ENCODE measurements around the gene CRHBP. TPM values are rescaled to one million over a fixed set of nuclear protein-coding genes. Genes with fewer than 3 reads are reported as not detected.

The CRHBP gene
- total and polyA plus RNA-seq, 9 of the 15 experiments (the other 6 are each of a cell fraction or from before 2014, with no cell fraction given): not detected

DNA sequence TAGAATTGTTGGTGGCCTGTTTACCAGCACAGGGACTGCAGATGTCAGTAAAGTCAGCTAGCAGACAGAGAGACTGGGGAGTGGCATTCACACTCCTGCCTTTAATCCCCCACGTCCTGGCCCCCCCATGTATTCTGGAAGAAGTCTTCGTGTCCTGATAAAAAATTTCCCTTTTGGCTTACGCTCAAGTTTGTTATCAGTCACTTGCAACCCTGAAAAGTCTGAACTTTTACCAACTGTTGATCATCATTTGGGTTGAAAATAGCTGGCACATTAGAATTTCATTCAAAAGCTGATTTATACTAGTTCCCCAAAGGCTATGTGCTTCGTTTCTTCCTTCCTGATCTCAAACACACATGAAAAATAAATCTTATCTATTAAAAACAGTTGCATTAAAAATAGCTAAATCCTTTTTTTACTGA lies 5.8 kb upstream of the CRHBP start (continued):
- TF ChIP-seq, protein P1, sequence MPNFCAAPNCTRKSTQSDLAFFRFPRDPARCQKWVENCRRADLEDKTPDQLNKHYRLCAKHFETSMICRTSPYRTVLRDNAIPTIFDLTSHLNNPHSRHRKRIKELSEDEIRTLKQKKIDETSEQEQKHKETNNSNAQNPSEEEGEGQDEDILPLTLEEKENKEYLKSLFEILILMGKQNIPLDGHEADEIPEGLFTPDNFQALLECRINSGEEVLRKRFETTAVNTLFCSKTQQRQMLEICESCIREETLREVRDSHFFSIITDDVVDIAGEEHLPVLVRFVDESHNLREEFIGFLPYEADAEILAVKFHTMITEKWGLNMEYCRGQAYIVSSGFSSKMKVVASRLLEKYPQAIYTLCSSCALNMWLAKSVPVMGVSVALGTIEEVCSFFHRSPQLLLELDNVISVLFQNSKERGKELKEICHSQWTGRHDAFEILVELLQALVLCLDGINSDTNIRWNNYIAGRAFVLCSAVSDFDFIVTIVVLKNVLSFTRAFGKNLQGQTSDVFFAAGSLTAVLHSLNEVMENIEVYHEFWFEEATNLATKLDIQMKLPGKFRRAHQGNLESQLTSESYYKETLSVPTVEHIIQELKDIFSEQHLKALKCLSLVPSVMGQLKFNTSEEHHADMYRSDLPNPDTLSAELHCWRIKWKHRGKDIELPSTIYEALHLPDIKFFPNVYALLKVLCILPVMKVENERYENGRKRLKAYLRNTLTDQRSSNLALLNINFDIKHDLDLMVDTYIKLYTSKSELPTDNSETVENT (CRISPR knock-in tag; IDR thresholded peaks at IDR 0.05): no peak
- no peak for TF ChIP-seq CCAR2 (IDR thresholded peaks at IDR 0.05; ENCODE audit: low read depth, low read length)
- TF ChIP-seq ATF1 (CRISPR knock-in tag; IDR thresholded peaks at IDR 0.05): no peak
- 0 out of 2 replicates have a peak, but pooled peaks have one; percentile 8 for TF ChIP-seq ATF1 (tag; IDR thresholded peaks at IDR 0.05)
- TF ChIP-seq MBD2 (IDR thresholded peaks at IDR 0.05; ENCODE audit: borderline replicate concordance, low read depth): peak; percentile 27; the same call in 1 of the 2 replicates
- TF ChIP-seq SMAD2 (IDR thresholded peaks at IDR 0.05; ENCODE audit: low read depth, low read length): no peak
- TF ChIP-seq FOXK2 (conservative IDR thresholded peaks at IDR 0.05 in 1 of 2, IDR thresholded peaks at IDR 0.05 in 1 of 2; ENCODE audit: low read depth in 2 of 2): 0 out of 4 replicates have a peak, but pooled peaks of 1 of the 2 experiments have one; percentile 31
- peak; percentile 51 for TF ChIP-seq SOX6 (IDR thresholded peaks at IDR 0.05)
- TF ChIP-seq, protein P2, sequence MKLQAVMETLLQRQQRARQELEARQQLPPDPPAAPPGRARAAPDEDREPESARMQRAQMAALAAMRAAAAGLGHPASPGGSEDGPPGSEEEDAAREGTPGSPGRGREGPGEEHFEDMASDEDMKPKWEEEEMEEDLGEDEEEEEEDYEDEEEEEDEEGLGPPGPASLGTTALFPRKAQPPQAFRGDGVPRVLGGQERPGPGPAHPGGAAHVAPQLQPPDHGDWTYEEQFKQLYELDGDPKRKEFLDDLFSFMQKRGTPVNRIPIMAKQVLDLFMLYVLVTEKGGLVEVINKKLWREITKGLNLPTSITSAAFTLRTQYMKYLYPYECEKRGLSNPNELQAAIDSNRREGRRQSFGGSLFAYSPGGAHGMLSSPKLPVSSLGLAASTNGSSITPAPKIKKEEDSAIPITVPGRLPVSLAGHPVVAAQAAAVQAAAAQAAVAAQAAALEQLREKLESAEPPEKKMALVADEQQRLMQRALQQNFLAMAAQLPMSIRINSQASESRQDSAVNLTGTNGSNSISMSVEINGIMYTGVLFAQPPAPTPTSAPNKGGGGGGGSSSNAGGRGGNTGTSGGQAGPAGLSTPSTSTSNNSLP (IDR thresholded peaks at IDR 0.05; ENCODE audit: borderline replicate concordance, low read depth, low read length): 0 out of 2 replicates have a peak, but pooled peaks have one; percentile 11
- TF ChIP-seq MEF2A (IDR thresholded peaks at IDR 0.05; ENCODE audit: control insufficient read depth, low read depth, low read length): no peak
- 0 out of 2 replicates have a peak, but pooled peaks have one; percentile 39 for TF ChIP-seq MTA3 (IDR thresholded peaks at IDR 0.05; ENCODE audit: borderline replicate concordance)
- TF ChIP-seq, protein P3, sequence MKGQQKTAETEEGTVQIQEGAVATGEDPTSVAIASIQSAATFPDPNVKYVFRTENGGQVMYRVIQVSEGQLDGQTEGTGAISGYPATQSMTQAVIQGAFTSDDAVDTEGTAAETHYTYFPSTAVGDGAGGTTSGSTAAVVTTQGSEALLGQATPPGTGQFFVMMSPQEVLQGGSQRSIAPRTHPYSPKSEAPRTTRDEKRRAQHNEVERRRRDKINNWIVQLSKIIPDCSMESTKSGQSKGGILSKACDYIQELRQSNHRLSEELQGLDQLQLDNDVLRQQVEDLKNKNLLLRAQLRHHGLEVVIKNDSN (CRISPR knock-in tag; IDR thresholded peaks at IDR 0.05): no peak
- TF ChIP-seq SRSF1 (IDR thresholded peaks at IDR 0.05; ENCODE audit: low read depth, low read length): no peak
- no peak for TF ChIP-seq ADNP (tag; IDR thresholded peaks at IDR 0.05)
- 0 out of 4 replicates have a peak, but pooled peaks of 1 of the 2 experiments have one; percentile 35 for TF ChIP-seq ARNT (IDR thresholded peaks at IDR 0.05)
- peak; percentile 35 for TF ChIP-seq SMAD4 (CRISPR knock-in tag; conservative IDR thresholded peaks at IDR 0.05)
- TF ChIP-seq ZNF274 (IDR thresholded peaks at IDR 0.05; ENCODE audit: borderline replicate concordance, low read depth, low read length): no peak
- no peak for TF ChIP-seq NFATC3 (IDR thresholded peaks at IDR 0.05)
- TF ChIP-seq HDGF (IDR thresholded peaks at IDR 0.05): no peak
- TF ChIP-seq, protein P4, sequence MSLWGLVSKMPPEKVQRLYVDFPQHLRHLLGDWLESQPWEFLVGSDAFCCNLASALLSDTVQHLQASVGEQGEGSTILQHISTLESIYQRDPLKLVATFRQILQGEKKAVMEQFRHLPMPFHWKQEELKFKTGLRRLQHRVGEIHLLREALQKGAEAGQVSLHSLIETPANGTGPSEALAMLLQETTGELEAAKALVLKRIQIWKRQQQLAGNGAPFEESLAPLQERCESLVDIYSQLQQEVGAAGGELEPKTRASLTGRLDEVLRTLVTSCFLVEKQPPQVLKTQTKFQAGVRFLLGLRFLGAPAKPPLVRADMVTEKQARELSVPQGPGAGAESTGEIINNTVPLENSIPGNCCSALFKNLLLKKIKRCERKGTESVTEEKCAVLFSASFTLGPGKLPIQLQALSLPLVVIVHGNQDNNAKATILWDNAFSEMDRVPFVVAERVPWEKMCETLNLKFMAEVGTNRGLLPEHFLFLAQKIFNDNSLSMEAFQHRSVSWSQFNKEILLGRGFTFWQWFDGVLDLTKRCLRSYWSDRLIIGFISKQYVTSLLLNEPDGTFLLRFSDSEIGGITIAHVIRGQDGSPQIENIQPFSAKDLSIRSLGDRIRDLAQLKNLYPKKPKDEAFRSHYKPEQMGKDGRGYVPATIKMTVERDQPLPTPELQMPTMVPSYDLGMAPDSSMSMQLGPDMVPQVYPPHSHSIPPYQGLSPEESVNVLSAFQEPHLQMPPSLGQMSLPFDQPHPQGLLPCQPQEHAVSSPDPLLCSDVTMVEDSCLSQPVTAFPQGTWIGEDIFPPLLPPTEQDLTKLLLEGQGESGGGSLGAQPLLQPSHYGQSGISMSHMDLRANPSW (CRISPR knock-in tag; IDR thresholded peaks at IDR 0.05): no peak
- no peak for TF ChIP-seq ZNF644 (tag; IDR thresholded peaks at IDR 0.05; ENCODE audit: low read depth)
- TF ChIP-seq, protein P5, sequence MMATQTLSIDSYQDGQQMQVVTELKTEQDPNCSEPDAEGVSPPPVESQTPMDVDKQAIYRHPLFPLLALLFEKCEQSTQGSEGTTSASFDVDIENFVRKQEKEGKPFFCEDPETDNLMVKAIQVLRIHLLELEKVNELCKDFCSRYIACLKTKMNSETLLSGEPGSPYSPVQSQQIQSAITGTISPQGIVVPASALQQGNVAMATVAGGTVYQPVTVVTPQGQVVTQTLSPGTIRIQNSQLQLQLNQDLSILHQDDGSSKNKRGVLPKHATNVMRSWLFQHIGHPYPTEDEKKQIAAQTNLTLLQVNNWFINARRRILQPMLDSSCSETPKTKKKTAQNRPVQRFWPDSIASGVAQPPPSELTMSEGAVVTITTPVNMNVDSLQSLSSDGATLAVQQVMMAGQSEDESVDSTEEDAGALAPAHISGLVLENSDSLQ (IDR thresholded peaks at IDR 0.05): 0 out of 2 replicates have a peak, but pooled peaks have one; percentile 30

Data from K562 (cell line).